Activated B cell treated with CpG ODN at 0.5 μM for 24 hours (primary cell): ENCODE measurements around the gene ANKS1B. TPM values are rescaled to one million over a fixed set of nuclear protein-coding genes. Genes with fewer than 3 reads are reported as not detected.

Source experiments
- ATAC-seq: fragments of 200-7000 bp; cut with Tn5 transposase; one replicate; pipeline ENCODE4 v1.10.0; 2021; ENCODE audit warnings: low read depth, mild to moderate bottlenecking, moderate library complexity
- CTCF ChIA-PET: fragments of 350-600 bp; sonication (Branson Sonifier 250); formaldehyde crosslinking; loops from one replicate; lab custom pipeline; 2021; ENCODE audit warnings: antibody characterized with exemption; lab: Charles Lee
- POLR2A ChIA-PET: fragments of 350-600 bp; sonication (Branson Sonifier 250); formaldehyde crosslinking; loops from one replicate; lab custom pipeline; 2021; ENCODE audit warnings: antibody characterized with exemption; lab: Charles Lee
- DNase-seq: peaks from one replicate; pipeline ENCODE4 v3.0.0; 2022
- H3K27ac Mint-ChIP-seq: one replicate; pipeline ENCODE4 v1.8.0; 2020; ENCODE audit warnings: mixed read lengths
- H3K27me3 Mint-ChIP-seq: one replicate; pipeline ENCODE4 v1.8.0; 2021; ENCODE audit warnings: mixed read lengths
- H3K36me3 Mint-ChIP-seq: one replicate; pipeline ENCODE4 v1.8.0; 2021; ENCODE audit warnings: low read depth, mixed read lengths
- H3K4me1 Mint-ChIP-seq: one replicate; pipeline ENCODE4 v1.8.0; 2021; ENCODE audit warnings: mixed read lengths
- H3K4me3 Mint-ChIP-seq: one replicate; pipeline ENCODE4 v1.8.0; 2020; ENCODE audit warnings: mild to moderate bottlenecking, mixed read lengths
- H3K9me3 Mint-ChIP-seq: one replicate; pipeline ENCODE4 v1.8.0; 2020; ENCODE audit warnings: mixed read lengths
- intact Hi-C: fragments of 100-400 bp; cut with micrococcal nuclease; formaldehyde crosslinking; loops from one replicate; pipeline ENCODE4 v1.15.1; 2024
- total RNA-seq: library from RNA; stranded (reverse); gene quantifications from 2 replicates; pipeline ENCODE4 v1.2.3, GENCODE V29; 2022
- TF ChIP-seq, protein P1 (sequence below): fragments of 200-600 bp; IDR thresholded peaks from one replicate; pipeline ENCODE4 v1.8.0; 2022; ENCODE audit warnings: antibody characterized with exemption, mild to moderate bottlenecking

ANKS1B gene
- total RNA-seq, 1 donor from 2014 or later: not detected

DNA sequence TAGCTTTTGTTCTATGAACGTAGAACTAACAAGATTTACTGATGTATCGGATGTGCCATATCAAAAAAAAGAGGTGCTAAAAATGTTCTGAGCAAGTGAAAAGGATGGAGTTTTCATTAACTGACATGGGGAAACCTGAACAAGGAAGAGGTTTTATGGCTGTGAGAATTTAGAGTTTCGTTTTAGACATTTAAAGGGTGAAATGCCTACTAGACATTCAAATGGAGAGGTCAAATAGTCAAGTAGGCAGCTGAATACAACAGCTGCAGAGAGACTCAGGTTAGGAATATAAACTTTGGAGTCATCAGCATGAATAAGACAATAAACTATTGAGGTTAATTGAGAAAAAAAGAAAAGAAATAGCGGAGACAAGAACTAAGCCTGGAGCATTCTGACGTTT is 702.1 kb downstream of the ANKS1B start:
- intact Hi-C loops: no loop called here
- no peak overlapping the region for H3K4me3 Mint-ChIP-seq
- H3K27me3 Mint-ChIP-seq: no peaks in the 10 kb centered on the region
- ATAC-seq: no peak
- no peak overlapping the region for H3K27ac Mint-ChIP-seq
- peaks cover 2% of the 10 kb centered on the region for H3K9me3 Mint-ChIP-seq
- ChIA-PET CTCF (no interaction called here), POLR2A (no interaction called here)
- H3K4me1 Mint-ChIP-seq: no peaks in the 10 kb centered on the region
- DNase-seq: no peak
- H3K36me3 Mint-ChIP-seq: no peaks in the 10 kb centered on the region
- TF ChIP-seq, protein P1, sequence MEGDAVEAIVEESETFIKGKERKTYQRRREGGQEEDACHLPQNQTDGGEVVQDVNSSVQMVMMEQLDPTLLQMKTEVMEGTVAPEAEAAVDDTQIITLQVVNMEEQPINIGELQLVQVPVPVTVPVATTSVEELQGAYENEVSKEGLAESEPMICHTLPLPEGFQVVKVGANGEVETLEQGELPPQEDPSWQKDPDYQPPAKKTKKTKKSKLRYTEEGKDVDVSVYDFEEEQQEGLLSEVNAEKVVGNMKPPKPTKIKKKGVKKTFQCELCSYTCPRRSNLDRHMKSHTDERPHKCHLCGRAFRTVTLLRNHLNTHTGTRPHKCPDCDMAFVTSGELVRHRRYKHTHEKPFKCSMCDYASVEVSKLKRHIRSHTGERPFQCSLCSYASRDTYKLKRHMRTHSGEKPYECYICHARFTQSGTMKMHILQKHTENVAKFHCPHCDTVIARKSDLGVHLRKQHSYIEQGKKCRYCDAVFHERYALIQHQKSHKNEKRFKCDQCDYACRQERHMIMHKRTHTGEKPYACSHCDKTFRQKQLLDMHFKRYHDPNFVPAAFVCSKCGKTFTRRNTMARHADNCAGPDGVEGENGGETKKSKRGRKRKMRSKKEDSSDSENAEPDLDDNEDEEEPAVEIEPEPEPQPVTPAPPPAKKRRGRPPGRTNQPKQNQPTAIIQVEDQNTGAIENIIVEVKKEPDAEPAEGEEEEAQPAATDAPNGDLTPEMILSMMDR: no peak

DNA sequence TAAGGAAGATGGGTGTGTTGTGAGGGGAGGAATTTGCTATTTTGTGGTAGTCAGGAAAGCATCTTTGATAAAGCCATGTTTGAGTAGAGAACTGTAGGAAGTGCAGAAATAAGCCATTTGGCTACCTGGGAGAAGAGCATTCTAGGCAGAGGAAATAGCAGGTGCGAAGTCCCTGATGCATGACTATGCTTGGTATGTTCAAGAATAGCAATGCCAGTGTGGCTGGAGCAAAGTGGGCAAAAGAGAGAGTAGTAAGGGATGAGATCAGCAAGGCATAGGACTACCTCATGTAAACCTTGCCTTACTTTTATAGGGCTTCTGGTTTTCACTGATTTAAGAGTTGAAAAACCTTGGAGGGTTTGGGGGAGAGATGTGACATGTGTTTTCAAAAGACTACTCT is 702.6 kb downstream of the ANKS1B start:
- H3K27me3 Mint-ChIP-seq: no peaks in the 10 kb centered on the region
- H3K4me1 Mint-ChIP-seq: no peaks in the 10 kb centered on the region
- DNase-seq (no peak), ATAC-seq (no peak)
- CTCF ChIA-PET: no interaction called here
- intact Hi-C loops: no loop called here
- TF ChIP-seq, protein P1: no peak
- no peaks in the 10 kb centered on the region for H3K9me3 Mint-ChIP-seq
- no peak overlapping the region for H3K27ac Mint-ChIP-seq
- no peak overlapping the region for H3K4me3 Mint-ChIP-seq
- H3K36me3 Mint-ChIP-seq: no peaks in the 10 kb centered on the region
- POLR2A ChIA-PET: no interaction called here

DNA sequence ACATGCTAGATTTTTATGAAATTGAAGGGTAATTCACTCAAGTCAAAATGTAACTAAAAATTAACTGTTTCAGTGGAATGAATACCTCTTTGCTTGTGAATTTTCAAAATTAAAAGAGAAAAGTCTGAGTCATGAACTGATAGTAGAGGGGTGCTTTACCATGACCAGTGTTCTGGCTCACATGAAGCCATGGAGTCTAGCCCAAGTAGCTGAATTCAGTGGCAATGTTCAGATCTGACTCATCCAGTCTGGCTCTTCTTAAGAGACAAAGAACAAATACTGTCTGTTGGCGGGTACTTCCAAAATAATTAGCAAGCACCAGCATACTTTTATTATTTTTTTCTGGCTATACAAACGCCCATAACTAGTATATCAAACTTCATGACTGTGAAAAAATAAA is 703.5 kb downstream of the ANKS1B start:
- CTCF ChIA-PET: no interaction called here
- intact Hi-C loops: no loop called here
- no peak overlapping the region for H3K4me3 Mint-ChIP-seq
- H3K4me1 Mint-ChIP-seq: no peaks in the 10 kb centered on the region
- no peaks in the 10 kb centered on the region for H3K9me3 Mint-ChIP-seq
- DNase-seq: no peak
- H3K36me3 Mint-ChIP-seq: no peaks in the 10 kb centered on the region
- POLR2A ChIA-PET: no interaction called here
- no peak overlapping the region for H3K27ac Mint-ChIP-seq
- TF ChIP-seq, protein P1: no peak
- no peak for ATAC-seq
- no peaks in the 10 kb centered on the region for H3K27me3 Mint-ChIP-seq

DNA sequence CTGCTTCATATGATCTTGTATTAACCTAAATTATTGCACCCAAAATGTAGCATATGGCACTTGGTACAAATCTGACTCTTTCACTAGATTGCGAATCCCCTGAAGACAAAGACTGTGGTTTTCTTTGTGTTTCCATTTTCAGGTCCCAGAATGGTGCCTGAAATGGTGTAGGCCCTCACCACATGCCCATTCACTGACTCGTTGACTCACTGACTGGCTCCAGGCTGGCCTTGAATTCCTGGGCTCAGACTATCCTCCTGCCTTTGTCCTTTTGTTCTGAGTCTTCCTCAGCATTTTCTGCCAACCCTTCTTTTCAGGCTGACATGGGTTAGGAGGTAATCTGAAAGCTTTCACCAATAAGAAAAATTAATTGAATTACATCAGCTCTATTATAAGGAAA is 705.8 kb downstream of the ANKS1B start:
- CTCF ChIA-PET: no interaction called here
- Mint-ChIP-seq H3K36me3 (no peaks in the 10 kb centered on the region), H3K27ac (no peak overlapping the region), H3K27me3 (no peaks in the 10 kb centered on the region), H3K4me3 (no peak overlapping the region), H3K9me3 (peaks cover 5% of the 10 kb centered on the region), H3K4me1 (no peaks in the 10 kb centered on the region)
- DNase-seq: no peak
- ATAC-seq: no peak
- POLR2A ChIA-PET: no interaction called here
- TF ChIP-seq, protein P1: no peak
- intact Hi-C loops: no loop called here

DNA sequence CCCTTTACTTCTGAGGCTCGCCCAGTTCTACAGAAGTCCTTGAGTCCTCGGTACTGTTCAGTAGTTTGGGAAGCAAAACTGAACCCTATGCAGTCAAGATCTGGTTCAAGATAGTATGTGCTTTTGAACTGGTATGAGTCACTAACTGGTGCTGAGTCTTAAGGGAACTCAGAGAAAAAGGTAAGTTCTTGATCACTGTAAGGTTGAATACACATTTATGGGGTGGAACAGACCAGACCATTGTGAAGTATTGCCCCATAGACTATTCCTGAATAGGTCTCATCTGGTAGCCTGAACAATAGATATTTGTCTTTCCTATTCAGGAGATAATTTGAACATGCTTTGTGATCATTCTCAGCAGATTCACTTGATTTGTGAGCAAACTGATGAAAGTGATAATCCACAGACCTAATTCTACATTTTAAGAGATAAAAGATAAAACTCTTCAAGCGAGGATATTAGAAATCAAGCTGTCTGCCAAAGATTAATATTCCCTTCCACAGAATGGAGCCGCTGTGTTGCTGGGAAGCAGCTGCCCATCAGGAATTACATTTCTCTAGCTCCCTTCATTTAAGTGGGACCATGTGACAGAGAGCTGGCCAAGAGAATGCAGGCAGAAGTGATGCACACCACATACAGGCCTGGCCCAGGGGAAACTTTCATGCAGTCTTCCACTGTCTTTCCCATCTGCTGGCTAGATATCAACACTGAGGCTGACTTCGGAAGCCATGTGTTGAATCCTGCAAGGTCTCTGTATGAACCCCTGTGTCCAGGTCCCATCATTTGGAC is 707.0 kb downstream of the ANKS1B start:
- no peak overlapping the region for H3K27ac Mint-ChIP-seq
- no peak for ATAC-seq
- H3K36me3 Mint-ChIP-seq: no peaks in the 10 kb centered on the region
- intact Hi-C loops: no loop called here
- no peaks in the 10 kb centered on the region for H3K27me3 Mint-ChIP-seq
- TF ChIP-seq, protein P1: no peak
- H3K9me3 Mint-ChIP-seq: peaks cover 5% of the 10 kb centered on the region
- H3K4me1 Mint-ChIP-seq: no peaks in the 10 kb centered on the region
- no peak overlapping the region for H3K4me3 Mint-ChIP-seq
- POLR2A ChIA-PET: no interaction called here
- CTCF ChIA-PET: no interaction called here
- DNase-seq: no peak
